B cell (primary cell): ENCODE results near the gene PTEN.

Experiments used
- CTCF ChIP-seq: fragments of 200-600 bp; IDR thresholded peaks from one replicate; pipeline ENCODE4 v1.8.0; 2022; ENCODE audit warnings: antibody characterized with exemption, mild to moderate bottlenecking
- EZH2 ChIP-seq: IDR thresholded peaks from 2 replicates; pipeline ENCODE4 v1.6.1; 2012; ENCODE audit warnings: borderline replicate concordance, low read depth, mild to moderate bottlenecking, moderate library complexity, low read length; ENCODE audit not compliant: insufficient read depth, poor library complexity, severe bottlenecking

- no peak for TF ChIP-seq CTCF
- TF ChIP-seq EZH2, result no peak
Measured at GRCh38 chr10:87887146-87887545, 23.7 kb downstream of the PTEN start.
